Suprapubic skin (tissue), 4 donors: ENCODE data around the gene SLC50A1. TPM values are rescaled to one million over a fixed set of nuclear protein-coding genes. Genes with fewer than 3 reads are reported as not detected.

Experiments
- DNase-seq, 2 donors: peaks; one replicate each; pipeline ENCODE4 v3.0.0-alpha.2; 2019; ENCODE audit warnings: low spot score in 2 of 2
- H3K27ac ChIP-seq: fragments of 200-600 bp; sonication (generic); one replicate; pipeline ENCODE4 v1.5.1; 2019
- H3K27me3 ChIP-seq: fragments of 200-600 bp; sonication (generic); one replicate; pipeline ENCODE4 v1.5.1; 2019
- H3K36me3 ChIP-seq: fragments of 200-600 bp; sonication (generic); one replicate; pipeline ENCODE4 v1.5.1; 2019
- H3K4me1 ChIP-seq: fragments of 200-600 bp; sonication (generic); one replicate; pipeline ENCODE4 v1.5.1; 2019
- H3K4me3 ChIP-seq: fragments of 200-600 bp; sonication (generic); one replicate; pipeline ENCODE4 v1.5.1; 2019; ENCODE audit warnings: mild to moderate bottlenecking
- H3K9me3 ChIP-seq: fragments of 200-600 bp; sonication (generic); one replicate; pipeline ENCODE4 v1.5.1; 2019
- CTCF ChIP-seq, 2 donors: fragments of 200-600 bp in 1 of 2; fragments of 450-650 bp in 1 of 2; sonication (generic) in 1 of 2; IDR thresholded peaks; one replicate each; pipeline ENCODE4 v1.5.1; 2016 to 2019; ENCODE audit warnings: antibody characterized with exemption in 2 of 2, mild to moderate bottlenecking in 1 of 2, moderate library complexity in 1 of 2
- EP300 ChIP-seq: sonication (generic); formaldehyde crosslinking; IDR thresholded peaks from one replicate; pipeline ENCODE4 v1.6.1; 2017; ENCODE audit warnings: antibody characterized with exemption
- POLR2A ChIP-seq, 2 donors: fragments of 450-650 bp; IDR thresholded peaks; one replicate each; pipeline ENCODE4 v1.6.1; 2017; ENCODE audit warnings: antibody characterized with exemption in 2 of 2, mild to moderate bottlenecking in 2 of 2, moderate library complexity in 2 of 2
- POLR2AphosphoS5 ChIP-seq, 3 donors: sonication (generic); formaldehyde crosslinking; IDR thresholded peaks; one replicate each; pipeline ENCODE4 v1.6.1; 2017; ENCODE audit warnings: antibody characterized with exemption in 3 of 3
- WGBS: methylation state at CpG from one replicate; pipeline ENCODE4 v1.1.5; 2018; 5-methylcytosine and 5-hydroxymethylcytosine counted together
- total RNA-seq, 4 donors: library from RNA; depleted of rRNA; stranded (reverse); fragments of >200 nt; gene quantifications; one replicate each; pipeline ENCODE4 v1.1.0, GENCODE V29; 2016

The SLC50A1 gene
- total RNA-seq, 4 donors from 2014 or later = 27.9 to 56.1 (median 32.6) TPM

DNA sequence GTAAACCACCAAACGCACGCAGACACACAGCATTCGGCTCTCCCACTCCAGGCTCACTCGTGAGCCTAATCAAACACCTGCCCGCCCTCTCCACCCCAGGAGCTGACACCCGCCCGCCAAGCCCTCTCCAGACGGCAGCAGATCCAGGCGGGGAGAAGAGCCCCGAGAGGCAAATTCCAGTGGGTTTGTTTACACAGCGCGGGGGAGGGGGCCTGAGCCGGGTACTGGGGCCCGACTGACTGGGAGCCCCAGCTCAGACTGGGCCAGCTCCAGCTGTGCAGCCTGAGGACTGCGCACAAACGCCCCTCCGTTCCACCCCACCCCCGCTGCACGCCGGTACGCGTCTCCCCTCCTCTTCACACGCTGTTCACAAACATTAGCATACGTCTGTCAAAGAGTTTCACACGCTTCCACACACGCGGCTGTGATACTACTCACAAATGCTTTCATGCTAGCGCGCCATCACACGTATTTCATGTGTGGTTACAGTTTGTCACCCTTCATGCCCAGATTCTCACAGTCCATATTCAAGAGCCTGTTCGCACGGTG is 9.0 kb upstream of the SLC50A1 start:
- 0% methylated on average over 21 of the region's 32 CpGs for WGBS
- peak in 1 of 2 donors; percentile 83 for DNase-seq
- no peaks in the 10 kb centered on the region for H3K27me3 ChIP-seq
- peak overlapping the region; percentile 83 for H3K4me3 ChIP-seq
- no peaks in the 10 kb centered on the region for H3K9me3 ChIP-seq
- no peak for TF ChIP-seq POLR2AphosphoS5 (IDR thresholded peaks at IDR 0.05)
- no peak for TF ChIP-seq POLR2A (IDR thresholded peaks at IDR 0.05)
- no peak for TF ChIP-seq CTCF (IDR thresholded peaks at IDR 0.05)
- no peak for TF ChIP-seq EP300
- peaks cover 73% of the 10 kb centered on the region for H3K4me1 ChIP-seq
- peaks cover 4% of the 10 kb centered on the region for H3K36me3 ChIP-seq
- peak overlapping the region; percentile 100 for H3K27ac ChIP-seq

DNA sequence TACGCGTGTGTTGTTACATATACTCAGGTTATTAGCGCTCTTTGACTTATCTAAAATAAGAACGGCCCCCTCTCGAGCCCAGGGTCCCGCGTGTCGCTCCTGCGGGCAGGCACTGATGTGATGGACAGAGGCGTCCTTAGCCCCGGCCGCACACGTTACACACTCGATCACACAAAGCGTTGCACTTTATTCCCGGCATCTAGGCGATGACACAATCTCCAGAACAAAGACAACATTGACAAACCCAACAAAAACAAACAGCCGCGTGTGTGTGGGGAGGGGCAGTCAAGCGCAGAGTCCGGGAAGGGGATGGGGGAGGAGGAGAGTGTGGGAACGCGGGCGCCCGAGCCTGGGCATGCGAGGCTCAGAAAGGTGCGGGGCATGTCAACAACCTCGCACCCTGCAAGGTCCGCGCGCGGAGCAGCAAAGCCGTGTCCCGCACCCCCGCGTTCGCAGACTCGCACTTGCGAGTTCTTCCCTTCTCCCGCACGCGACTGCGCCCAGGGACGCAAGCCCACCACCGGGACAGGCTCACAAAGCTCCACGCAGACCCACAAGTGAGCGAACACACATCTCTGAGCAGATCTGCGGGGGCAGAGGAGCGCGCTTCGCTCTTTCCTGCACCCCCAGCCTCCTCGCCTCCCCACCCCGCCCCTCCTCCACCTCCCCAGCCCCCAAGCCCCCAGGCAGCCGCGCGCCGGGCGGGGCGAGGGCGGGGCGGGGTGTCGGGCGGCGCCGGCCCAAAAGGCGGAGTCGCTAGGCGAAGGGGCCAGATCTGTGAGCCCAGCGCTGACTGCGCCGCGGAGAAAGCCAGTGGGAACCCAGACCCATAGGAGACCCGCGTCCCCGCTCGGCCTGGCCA is 8.3 kb upstream of the SLC50A1 start, which contains the start of gene EFNA1:
EFNA1 (plus strand) TSS at position 772 of the 862 bp plus-strand sequence. CDS start 102 bp downstream, outside the sequence.
- Histone ChIP-seq H3K36me3 (peaks cover 11% of the 10 kb centered on the region), H3K27me3 (no peaks in the 10 kb centered on the region), H3K4me1 (peaks cover 80% of the 10 kb centered on the region), H3K27ac (peak within 1 kb of the TSS; percentile 100), H3K9me3 (no peaks in the 10 kb centered on the region), H3K4me3 (peak within 1 kb of the TSS; percentile 83)
- TF ChIP-seq POLR2AphosphoS5 (IDR thresholded peaks at IDR 0.05) = no peak
- TF ChIP-seq POLR2A (IDR thresholded peaks at IDR 0.05) = peak in 1 of 2 donors; percentile 21
- DNase-seq = peak; percentile 83
- WGBS = 0% methylated on average over 48 of the region's 76 CpGs

DNA sequence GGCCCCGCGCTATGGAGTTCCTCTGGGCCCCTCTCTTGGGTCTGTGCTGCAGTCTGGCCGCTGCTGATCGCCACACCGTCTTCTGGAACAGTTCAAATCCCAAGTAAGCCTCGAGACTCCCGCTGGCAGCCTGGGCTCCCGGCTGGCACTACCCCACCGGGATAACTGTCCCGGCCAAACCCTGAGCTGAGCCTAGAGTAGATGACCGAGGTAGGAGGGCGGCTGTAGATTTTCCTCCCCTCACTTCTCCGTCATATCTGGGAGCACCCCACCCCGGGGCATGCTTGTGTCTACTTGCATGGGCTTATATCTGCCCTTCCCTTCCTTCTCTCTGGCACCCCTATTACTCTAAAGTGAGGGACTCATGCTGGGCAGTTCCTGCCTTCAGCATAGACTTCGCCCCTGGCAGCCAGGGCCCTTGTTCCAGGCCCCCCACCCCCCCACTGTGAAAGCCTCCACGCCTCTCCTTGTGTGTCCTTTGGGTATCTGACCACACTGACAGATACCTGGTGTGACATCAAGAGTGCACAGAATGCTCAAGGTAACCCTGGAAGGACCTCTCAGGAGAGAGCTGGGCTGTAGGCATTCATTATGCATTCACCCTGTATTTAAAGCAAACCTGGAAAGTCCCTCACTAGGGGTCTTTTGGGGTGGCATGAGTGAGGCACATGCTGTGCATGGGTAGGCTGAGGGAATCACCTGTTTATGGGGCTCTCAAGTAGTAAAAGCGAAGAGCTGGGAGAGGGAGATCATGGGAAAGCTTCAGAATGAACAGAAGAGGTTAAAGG is 7.5 kb upstream of the SLC50A1 start:
- Histone ChIP-seq H3K4me3 (peak overlapping the region; percentile 83), H3K9me3 (no peaks in the 10 kb centered on the region), H3K27me3 (no peaks in the 10 kb centered on the region), H3K36me3 (peaks cover 18% of the 10 kb centered on the region), H3K27ac (peak overlapping the region; percentile 100), H3K4me1 (peaks cover 88% of the 10 kb centered on the region)
- DNase-seq = no peak
- peak in 1 of 2 donors; percentile 51 for TF ChIP-seq POLR2A (IDR thresholded peaks at IDR 0.05)
- peak in 1 of 3 donors; percentile 10 for TF ChIP-seq POLR2AphosphoS5 (IDR thresholded peaks at IDR 0.05)
- TF ChIP-seq CTCF (IDR thresholded peaks at IDR 0.05) = no peak
- TF ChIP-seq EP300 = no peak
- 5% methylated on average over 10 of the region's 17 CpGs for WGBS

DNA sequence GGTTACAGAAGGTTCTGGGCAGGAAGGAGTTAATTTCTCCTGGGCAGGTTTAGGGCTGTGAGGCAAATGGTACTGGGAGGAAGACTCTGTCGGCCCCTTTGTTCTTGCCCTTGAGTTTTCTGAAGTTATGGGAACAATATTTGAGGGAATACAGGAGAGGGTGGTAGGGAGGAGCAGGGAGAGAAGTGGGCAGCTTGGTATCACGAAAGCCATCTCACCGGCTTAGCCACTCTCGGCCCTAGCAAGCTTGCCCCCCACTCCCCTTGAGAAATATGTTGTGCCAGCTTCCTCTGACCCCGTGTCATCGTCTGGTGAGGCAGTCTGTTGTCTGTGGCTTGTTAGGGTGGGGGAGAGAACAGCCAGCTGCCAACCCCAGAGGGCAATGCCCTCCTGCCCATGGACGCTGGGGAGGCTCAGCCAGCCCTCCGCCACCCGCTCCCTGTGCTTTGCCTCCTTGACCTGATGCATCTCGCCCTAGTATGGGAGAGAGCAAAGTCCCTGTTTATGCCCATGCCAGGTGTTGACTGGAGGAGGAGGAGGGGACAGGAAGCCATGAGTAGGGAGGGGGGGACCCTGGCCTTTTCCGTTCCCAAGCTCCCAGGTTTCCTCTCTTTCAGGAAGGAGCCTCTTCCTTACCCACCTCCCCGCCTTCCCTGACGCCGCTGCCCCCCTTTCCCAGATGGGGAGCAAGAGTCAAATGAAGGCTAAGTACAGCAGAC is 6.7 kb upstream of the SLC50A1 start:
- H3K4me3 ChIP-seq = peak overlapping the region; percentile 83
- 7% methylated on average over 14 of the region's 14 CpGs for WGBS
- peaks cover 95% of the 10 kb centered on the region for H3K4me1 ChIP-seq
- peak overlapping the region; percentile 100 for H3K27ac ChIP-seq
- no peak for TF ChIP-seq POLR2AphosphoS5 (IDR thresholded peaks at IDR 0.05)
- no peak for TF ChIP-seq CTCF (IDR thresholded peaks at IDR 0.05)
- TF ChIP-seq EP300 = no peak
- H3K9me3 ChIP-seq = no peaks in the 10 kb centered on the region
- no peaks in the 10 kb centered on the region for H3K27me3 ChIP-seq
- no peak for DNase-seq
- peaks cover 25% of the 10 kb centered on the region for H3K36me3 ChIP-seq
